Kidney (tissue), 14 donors: ENCODE results near the gene CHSY3. TPM values are rescaled to one million over a fixed set of nuclear protein-coding genes. Genes with fewer than 3 reads are reported as not detected.
"Not testable (repeated sequence)": the region's sequence is repeated elsewhere in the genome, so short reads cannot be mapped to it uniquely, and the experiment has no call there.

ENCODE experiments used
- DNase-seq, 5 donors: peaks; one replicate each; pipeline ENCODE4 v3.0.0-alpha.2; 2013 to 2020
- FAIRE-seq: peaks from 2 replicates; lab custom pipeline; 2012; peaks lifted over from hg19 to GRCh38; lab: Jason Lieb, UNC
- H3K27ac ChIP-seq, 2 donors: one replicate each; pipeline ENCODE4 v1.7.0; 2013; ENCODE audit warnings: low read depth in 2 of 2, low read length in 2 of 2, inconsistent platforms in 1 of 2
- H3K27me3 ChIP-seq: one replicate; pipeline ENCODE4 v1.7.1; 2013; ENCODE audit warnings: low read length, inconsistent platforms; ENCODE audit not compliant: control insufficient read depth, insufficient read depth
- H3K36me3 ChIP-seq, 3 donors: one replicate each; pipeline versions ENCODE4 v1.7.0 to v1.7.1; 2013; ENCODE audit warnings: low read length in 3 of 3, control low read depth in 1 of 3, inconsistent platforms in 1 of 3; ENCODE audit not compliant: insufficient read depth in 3 of 3, control insufficient read depth in 2 of 3
- H3K4me1 ChIP-seq, 3 donors: one replicate each; pipeline versions ENCODE4 v1.7.0 to v1.7.1; 2013; ENCODE audit warnings: low read length in 3 of 3, inconsistent platforms in 1 of 3, low read depth in 1 of 3; ENCODE audit not compliant: control insufficient read depth in 2 of 3, insufficient read depth in 2 of 3
- H3K4me3 ChIP-seq, 3 donors: one replicate each; pipeline versions ENCODE4 v1.7.0 to v1.8.1; 2013; ENCODE audit warnings: low read length in 3 of 3, control low read depth in 1 of 3, inconsistent platforms in 1 of 3
- H3K9ac ChIP-seq, 3 donors: one replicate each; pipeline versions ENCODE4 v1.7.0 to v1.7.1; 2013; ENCODE audit warnings: low read length in 3 of 3, control low read depth in 1 of 3, inconsistent platforms in 1 of 3
- H3K9me3 ChIP-seq, 3 donors: one replicate each; pipeline versions ENCODE4 v1.7.0 to v1.7.1; 2013; ENCODE audit warnings: low read length in 3 of 3, control low read depth in 1 of 3, inconsistent platforms in 1 of 3; ENCODE audit not compliant: control insufficient read depth in 2 of 3, insufficient read depth in 1 of 3
- intact Hi-C: fragments of 100-400 bp; cut with DNase I; formaldehyde crosslinking; loops from one replicate; pipeline ENCODE4 v1.11.1; 2022
- polyA plus RNA-seq: library from polyadenylated mRNA; stranded (reverse); fragments of 350-450 nt; fragmentation: Illumina TruSeq; extraction: RNeasy Lipid Tissue Mini Kit (QIAGEN cat#74804); gene quantifications from one replicate; pipeline ENCODE4 v1.2.3, GENCODE V29; 2014; ENCODE audit warnings: low read depth, low replicate concordance; ENCODE audit not compliant: insufficient read depth
- total RNA-seq: library from RNA; stranded (reverse); fragmentation: NEBNext Ultra II Directional; extraction: Animal tissue kit (Norgen Biotek cat#: 25700); gene quantifications from one replicate; pipeline ENCODE4 v1.2.1, GENCODE V29; 2021
- TF ChIP-seq, protein P1 (sequence below): IDR thresholded peaks from 3 replicates; pipeline ENCODE4 v1.5.1; 2012; ENCODE audit warnings: mild to moderate bottlenecking, moderate library complexity, borderline replicate concordance; ENCODE audit not compliant: insufficient read depth; ENCODE audit errors: extremely low read depth
- donor health status: control.
- donor health status: control.
- donor health status: control.
- donor health status: control.
- donor health status: control.
- donor health status: DM: yes; HTN: yes; CAD: no.
- donor health status: Normal renal cell carcinoma (clear cell type).

The CHSY3 gene
- total and polyA plus RNA-seq, 2 donors from 2014 or later = 0.13 to 3.0 TPM

DNA sequence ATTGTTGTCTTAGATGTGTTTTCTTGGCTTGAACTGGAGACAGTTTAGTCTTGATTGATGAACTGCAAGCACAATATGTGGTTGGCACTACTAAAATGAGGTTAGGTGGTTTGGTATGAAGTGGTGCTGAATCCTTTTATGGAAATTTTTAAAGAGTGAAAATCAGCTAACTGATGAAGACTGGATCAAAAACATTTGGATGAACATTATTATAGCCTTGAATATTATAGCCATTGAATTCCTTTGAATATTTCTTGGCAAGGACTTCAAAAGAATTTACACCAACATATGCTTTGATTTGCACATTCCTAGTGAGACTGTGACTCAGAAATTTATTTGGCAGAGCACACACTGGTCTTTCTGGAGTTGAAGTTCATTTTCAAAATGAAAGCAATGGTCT, 318.3 kb downstream of the CHSY3 start:
- TF ChIP-seq, protein P1, sequence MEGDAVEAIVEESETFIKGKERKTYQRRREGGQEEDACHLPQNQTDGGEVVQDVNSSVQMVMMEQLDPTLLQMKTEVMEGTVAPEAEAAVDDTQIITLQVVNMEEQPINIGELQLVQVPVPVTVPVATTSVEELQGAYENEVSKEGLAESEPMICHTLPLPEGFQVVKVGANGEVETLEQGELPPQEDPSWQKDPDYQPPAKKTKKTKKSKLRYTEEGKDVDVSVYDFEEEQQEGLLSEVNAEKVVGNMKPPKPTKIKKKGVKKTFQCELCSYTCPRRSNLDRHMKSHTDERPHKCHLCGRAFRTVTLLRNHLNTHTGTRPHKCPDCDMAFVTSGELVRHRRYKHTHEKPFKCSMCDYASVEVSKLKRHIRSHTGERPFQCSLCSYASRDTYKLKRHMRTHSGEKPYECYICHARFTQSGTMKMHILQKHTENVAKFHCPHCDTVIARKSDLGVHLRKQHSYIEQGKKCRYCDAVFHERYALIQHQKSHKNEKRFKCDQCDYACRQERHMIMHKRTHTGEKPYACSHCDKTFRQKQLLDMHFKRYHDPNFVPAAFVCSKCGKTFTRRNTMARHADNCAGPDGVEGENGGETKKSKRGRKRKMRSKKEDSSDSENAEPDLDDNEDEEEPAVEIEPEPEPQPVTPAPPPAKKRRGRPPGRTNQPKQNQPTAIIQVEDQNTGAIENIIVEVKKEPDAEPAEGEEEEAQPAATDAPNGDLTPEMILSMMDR = no peak
- Histone ChIP-seq H3K36me3 (no peaks in the 10 kb centered on the region), H3K9ac (no peak overlapping the region), H3K4me1 (no peaks in the 10 kb centered on the region), H3K27me3 (no peaks in the 10 kb centered on the region), H3K4me3 (no peak overlapping the region), H3K9me3 (no peaks in the 10 kb centered on the region), H3K27ac (no peak overlapping the region)
- no peak for FAIRE-seq
- no peak for DNase-seq
- intact Hi-C loops = no loop called here

DNA sequence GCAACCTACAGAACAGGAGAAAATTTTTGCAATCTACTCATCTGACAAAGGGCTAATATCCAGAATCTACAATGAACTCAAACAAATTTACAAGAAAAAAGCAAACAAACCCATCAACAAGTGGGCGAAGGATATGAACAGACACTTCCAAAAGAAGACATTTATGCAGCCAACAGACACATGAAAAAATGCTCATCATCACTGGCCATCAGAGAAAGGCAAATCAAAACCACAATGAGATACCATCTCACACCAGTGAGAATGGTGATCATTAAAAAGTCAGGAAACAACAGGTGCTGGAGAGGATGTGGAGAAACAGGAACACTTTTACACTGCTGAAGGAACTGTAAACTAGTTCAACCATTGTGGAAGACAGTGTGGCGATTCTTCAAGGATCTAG, 322.3 kb downstream of the CHSY3 start:
- H3K9me3 ChIP-seq, H3K27me3 ChIP-seq, H3K36me3 ChIP-seq, H3K4me1 ChIP-seq, H3K4me3 ChIP-seq, H3K27ac ChIP-seq, H3K9ac ChIP-seq, intact Hi-C loops, DNase-seq, FAIRE-seq: not testable (repeated sequence)

DNA sequence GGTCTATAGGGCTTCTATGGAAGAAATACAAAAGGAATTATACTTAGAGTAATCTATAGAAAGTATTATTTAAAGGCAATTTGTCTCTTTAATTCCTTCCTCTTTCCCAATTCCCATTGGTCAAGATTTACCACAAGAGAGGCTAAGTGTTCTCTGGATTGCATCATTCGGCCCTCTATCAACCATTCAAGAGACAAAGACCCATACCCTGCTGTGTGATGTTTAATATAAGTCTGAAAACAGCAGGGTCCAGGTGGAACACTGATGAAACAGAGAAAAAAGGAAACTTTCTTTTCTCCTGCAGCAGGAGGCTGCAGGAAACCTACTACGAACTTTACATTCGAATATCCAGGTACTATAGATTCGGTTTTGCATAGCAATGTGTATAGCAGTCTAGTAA, 323.4 kb downstream of the CHSY3 start:
- no peaks in the 10 kb centered on the region for H3K27me3 ChIP-seq
- FAIRE-seq (no peak), DNase-seq (no peak)
- H3K4me3 ChIP-seq = no peak overlapping the region
- TF ChIP-seq, protein P1 = no peak
- no peaks in the 10 kb centered on the region for H3K4me1 ChIP-seq
- no peak overlapping the region for H3K9ac ChIP-seq
- intact Hi-C loops = no loop called here
- no peaks in the 10 kb centered on the region for H3K9me3 ChIP-seq
- H3K27ac ChIP-seq = no peak overlapping the region
- no peaks in the 10 kb centered on the region for H3K36me3 ChIP-seq

DNA sequence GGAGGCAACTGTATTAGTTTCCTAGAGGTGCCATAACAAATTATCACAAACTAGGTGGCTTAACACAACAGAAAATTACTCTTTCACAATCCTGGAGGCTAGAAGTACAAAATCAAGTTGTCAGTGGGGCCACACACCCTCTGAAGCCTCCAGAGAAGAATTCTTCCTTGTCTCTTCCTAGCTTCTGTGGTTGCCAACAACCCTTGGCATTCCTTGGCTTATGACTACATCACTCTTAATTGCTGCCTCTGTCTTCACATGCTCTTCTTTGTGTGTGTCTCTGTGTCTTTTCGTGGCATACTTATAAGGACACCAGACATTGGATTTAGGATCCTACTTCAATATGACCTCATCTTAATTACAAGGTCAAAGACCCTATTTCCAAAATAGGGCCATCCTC, 327.5 kb downstream of the CHSY3 start:
- FAIRE-seq (no peak), DNase-seq (no peak)
- Histone ChIP-seq H3K4me1 (no peaks in the 10 kb centered on the region), H3K27ac (no peak overlapping the region), H3K36me3 (no peaks in the 10 kb centered on the region), H3K9ac (no peak overlapping the region), H3K27me3 (no peaks in the 10 kb centered on the region), H3K9me3 (no peaks in the 10 kb centered on the region), H3K4me3 (no peak overlapping the region)
- intact Hi-C loops = no loop called here
- TF ChIP-seq, protein P1 = no peak
